LHCN-M2 (cell line): Measurements from ENCODE around the gene CISH. TPM values are rescaled to one million over a fixed set of nuclear protein-coding genes. Genes with fewer than 3 reads are reported as not detected.
A peak's percentile ranks its signal among the peaks of the same experiment; 100 is the strongest.

Experiments used
- DNase-seq: peaks from one replicate; pipeline ENCODE4 v3.0.0-alpha.2; 2012; ENCODE audit warnings: low read depth
- total RNA-seq: library from RNA; depleted of rRNA; stranded (reverse); fragments of >200 nt; gene quantifications from 2 replicates; pipeline ENCODE4 v1.2.3, GENCODE V29; 2014

CISH gene
- total RNA-seq, 1 experiment from 2014 or later = 1.6 TPM

DNA sequence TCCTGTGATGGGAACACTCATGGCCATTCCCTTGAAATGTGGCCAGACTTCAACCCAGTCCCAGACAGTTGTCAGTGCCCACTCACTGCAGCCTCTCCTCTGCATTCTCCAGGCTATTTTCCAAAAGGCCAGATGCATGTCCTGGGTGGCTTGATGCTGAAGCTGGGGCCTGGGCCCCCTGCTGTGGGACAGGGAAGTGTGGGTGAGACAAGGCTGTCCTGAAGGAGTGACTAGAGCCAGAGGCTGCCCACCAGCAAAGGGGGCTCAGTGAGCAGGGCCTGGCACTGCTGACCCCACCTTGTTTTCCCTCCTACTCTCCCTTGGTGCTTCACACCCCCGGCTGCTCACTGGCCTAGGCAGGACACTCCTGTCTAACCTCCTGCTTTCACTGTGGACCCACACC, 11.9 kb downstream of the CISH start:
- no peak for DNase-seq

DNA sequence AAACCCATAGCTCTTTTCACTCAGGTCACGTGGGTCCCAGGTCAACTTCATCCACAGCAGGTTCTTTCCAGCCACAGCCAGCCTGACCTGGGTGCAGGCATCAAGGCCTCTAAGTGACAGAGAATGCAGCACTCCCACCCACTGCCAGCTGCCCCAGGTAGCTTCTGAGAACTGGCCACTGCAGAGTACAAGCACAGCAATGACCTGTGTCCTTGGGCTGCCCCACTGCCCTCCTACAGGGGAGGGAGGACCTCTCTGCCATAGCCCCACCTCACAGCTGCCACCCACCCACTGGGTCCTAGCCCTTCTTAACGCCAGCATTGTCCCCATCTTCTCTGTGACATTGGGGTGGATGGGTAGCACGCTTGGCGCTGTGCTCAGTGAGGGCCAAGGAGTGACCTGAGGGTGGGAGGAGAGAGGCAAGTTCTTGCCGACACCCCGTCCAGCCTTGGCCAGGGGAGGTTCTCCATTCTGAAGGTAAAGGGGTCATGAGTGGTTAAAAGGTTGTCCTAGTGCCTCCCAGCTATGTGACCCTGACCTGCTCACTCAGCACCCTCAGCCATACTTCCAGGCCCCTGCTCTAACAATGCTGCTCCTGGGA, 12.4 kb downstream of the CISH start:
- no peak for DNase-seq

DNA sequence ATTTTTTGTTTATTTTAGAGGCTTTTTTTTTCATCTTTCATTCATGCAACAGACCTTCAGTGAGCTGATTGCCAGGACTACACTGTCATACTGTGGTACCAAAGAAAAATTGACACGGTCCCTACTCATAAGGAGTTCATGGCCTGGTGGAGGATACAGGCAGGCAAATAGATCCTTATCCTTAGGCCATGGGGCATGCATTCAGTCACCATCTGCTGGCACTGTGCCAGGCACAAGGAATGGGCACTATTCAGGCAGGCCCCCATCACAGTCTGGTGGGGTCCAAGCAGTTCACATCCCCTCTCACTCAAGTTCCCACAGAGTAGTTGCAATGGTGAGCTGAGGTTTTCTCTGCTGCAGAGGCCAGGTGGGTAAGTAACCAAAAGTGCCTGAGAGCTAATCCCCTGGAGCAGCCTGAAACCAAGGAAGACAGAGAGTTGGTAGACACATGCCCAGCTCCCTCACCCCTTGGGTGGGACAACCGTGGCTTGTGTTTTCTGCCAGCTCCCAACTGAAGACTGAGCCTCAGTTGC, 17.3 kb downstream of the CISH start:
- no peak for DNase-seq

DNA sequence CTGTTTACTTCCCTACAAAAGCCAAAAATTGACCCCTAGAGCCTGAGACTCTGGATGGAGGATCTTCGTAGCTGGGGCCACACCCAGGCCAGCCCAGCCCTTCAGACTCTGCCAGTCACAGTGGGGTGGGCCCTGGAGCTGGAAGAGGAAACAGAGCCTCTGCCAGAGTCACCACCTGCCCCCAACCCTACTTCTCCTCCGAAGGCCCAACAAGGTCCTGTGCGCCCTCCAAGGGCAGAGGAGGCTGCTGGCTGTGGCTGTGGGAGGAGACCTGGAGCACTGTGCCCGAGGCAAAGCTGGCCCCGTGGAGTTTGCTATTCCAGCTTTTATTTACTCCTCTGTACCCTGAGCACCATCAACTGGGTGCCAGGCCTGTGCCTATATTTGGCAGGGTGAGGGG, 19.0 kb downstream of the CISH start:
- DNase-seq = no peak

DNA sequence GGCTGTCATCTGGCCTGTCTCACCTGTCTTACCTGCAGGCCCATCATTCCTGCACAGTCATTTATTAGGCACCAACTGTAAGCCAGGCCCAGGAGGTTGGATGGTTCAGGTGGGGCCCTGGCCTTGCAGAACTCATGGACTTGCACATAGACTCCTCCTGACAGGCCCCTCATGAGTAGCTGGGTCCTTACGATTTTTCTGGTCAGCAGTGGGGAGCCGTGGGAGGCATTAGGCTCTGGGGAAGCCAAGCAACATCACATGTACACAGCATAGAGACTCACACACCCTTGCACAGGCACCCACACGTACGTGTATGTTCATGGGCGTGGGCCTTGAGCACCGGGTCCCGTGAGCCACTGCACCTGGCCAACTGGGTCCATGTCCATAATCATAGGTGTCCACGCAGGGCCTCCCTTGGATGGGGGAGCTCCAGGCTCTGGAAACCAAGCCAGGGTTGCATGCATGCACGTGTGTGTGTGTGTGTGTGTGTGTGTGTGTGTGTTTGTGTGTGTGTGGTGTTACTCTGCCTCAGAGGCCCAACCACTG, 20.3 kb downstream of the CISH start:
- DNase-seq = no peak

DNA sequence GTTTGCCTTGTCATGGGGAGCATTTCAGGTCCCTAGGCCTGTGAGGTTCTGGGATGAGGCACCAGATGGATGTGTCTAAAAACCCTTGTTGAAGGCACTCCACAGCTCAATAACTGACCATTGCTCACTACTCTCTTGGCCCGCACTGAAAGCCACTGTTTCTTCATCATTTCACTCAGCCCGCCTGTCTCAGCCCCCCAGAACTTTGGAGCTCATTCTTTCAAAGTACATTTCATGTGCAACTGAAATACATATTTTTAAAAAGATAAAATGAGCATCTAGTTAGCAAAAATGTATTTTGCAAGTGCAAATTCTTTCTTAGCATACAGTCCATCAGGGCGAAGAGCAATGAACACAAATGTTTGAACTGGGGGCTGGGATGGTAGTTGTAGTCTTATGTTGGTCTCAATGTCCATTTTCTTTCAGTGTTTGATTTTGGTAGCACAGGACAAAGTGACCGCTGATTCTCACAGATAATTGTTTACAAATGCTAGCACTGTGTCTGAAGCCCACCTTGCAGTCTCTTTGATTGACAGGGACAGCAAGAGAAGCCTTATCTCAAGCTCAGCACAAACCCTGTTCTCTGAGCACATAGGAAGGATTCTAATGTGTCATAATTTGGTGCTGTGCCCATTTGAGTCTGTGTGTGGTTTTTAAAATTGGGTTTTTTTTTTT, 22.7 kb downstream of the CISH start:
- peak; percentile 53 for DNase-seq

DNA sequence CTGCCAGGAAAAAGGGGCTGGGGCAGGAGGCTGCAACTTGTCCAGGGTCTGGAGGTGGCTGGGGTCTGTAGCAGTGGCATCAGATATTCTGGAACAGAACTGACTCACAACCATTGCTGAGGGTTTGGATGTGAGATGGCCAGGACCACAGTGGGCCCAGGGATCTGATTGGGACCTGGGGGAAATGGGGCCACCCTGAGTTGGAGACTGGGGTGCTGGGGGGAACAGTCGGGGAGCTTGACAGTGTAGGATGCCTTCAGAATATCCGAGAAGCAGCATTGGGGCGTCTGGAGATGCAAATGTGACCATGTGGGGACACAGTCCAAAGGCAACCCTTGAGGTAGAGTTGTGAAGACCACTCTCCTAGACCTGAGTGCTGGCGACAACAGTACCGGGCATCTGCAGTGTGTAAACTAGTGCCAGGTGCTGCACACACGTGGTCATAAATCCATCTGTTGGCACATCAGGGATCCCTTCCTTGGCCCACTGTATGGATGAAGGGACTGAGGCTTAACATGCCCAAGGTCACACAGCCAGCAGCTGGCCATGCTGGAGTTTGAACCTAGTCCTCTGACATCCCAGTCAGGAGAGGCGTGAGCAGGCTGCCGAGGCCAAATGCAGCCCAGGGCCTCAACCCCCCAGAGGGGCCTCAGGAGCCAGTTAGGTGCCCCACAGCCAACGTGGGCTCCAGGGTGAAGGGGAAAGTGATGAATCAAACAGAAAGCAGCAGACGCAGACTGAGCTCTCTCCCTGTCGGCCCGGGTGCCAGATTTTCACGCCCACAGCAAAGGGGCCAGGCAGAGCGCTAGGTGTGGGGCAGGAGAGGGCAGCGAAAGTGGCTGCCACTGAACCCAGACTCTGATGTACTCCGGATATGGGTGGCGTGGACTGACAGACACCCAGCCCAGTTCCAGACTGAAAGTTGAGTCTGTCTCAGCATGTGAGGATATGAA, 23.5 kb downstream of the CISH start:
- DNase-seq = no peak

DNA sequence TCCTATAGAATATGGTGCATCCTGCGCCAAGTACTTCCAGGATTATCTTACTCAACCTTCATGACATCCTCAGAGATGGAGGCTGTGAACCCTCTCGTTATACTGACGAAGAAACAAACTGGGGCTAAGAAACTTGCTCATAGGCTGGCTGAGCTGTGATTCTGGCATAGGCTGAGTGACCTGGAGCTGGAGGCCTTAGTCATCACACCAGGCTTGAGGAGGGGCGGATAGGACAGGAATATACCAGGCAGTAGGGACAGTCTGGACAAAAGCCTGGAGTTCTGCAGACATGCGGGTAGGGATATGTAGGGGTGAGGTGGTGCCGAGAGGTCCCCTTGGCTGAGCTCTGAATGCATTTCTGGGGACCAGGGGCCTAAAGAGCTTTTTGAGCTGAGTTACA, 24.2 kb downstream of the CISH start:
- DNase-seq = no peak

DNA sequence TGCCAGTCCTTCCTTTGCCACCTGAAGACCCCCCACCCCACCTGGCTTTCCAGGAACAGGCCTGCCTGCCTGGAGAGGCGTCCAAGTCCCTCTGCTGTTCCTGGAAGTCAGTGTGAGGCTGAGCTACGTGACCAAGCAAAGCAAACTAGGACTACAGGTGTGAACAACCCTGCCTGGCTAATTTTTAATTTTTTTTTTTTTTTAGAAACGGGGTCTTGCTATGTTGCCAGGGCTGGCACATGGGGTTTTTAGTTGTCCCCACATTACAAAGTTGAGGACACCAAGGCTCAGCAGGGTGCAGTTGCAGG, 24.9 kb downstream of the CISH start:
- DNase-seq = no peak

DNA sequence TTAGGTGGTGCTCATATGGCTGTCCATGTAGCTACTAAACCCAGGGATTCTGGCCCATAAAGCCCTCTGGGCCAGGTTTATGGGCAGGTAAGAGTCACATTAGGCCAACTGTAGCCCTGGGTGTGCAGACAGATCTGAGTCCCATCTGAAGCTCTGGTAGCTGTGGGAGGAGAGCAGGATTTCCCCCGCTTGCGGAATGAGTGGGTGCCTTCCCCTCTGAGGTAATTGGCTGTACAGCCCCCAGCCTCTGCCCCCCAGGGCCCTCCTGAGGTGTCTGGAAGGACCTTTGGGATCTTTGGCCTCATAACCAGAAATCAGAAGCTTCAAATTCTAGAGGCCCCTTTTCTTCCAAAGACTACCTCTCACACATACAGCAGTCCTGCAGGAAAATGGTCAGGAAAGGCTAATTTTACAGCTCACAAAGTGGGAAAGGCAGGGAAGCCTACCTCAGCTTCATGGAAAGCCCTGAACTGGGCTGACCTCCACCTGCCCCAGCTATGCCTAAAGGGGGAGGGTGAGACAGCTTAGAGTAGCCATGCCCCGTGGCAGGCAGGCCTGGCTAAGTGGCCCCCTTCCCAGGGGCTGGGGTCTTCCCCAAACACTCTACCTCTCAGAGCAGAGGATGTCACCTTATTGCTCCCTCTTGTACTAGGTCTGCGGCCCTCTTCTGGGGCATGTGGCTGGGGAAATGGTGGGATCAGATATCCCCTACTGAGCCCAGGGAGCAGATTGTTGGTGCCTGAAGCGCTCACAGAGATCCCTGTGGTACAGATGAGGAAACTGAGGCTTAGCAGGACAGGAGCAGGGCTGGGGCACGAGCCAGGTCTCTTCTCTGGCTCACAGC, 25.4 kb downstream of the CISH start:
- DNase-seq = no peak

DNA sequence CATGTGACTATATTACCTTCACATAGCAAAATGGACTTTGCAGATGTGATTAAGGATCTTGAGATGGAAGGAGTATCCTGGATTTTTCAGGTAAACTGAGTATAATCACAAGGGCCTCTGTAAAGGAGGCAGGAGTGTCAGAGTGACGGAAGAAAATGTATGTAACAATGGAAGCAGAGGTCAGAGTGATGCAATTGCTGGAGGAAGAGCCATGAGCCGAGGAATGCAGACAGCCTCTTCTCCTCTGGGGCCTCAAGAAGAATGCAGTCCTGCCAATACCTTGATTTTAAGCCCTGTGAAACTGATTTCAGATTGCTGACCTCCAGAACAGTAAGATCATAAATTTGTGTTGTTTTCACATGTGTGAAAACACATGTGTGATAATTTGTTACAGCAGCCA, 27.2 kb downstream of the CISH start:
- DNase-seq = no peak

DNA sequence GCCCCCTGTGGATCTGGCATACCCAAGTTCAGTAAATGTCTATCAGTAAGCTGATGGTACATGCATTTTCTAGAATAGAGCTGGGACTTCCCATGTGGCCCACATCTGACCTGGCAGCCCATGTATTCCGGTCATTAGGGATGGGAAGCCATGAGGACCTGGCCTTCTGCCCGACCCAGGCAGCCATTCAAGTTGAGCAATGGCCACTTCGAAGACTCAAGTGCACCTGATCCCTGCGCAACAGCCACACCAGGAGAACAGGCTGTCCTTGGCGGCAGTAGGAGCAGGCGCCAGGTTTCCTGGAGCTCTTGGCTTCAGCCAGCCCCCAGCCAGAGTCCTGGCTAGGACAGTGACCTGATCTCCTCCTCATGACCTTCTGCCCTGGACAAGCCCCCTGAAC, 27.7 kb downstream of the CISH start:
- no peak for DNase-seq

DNA sequence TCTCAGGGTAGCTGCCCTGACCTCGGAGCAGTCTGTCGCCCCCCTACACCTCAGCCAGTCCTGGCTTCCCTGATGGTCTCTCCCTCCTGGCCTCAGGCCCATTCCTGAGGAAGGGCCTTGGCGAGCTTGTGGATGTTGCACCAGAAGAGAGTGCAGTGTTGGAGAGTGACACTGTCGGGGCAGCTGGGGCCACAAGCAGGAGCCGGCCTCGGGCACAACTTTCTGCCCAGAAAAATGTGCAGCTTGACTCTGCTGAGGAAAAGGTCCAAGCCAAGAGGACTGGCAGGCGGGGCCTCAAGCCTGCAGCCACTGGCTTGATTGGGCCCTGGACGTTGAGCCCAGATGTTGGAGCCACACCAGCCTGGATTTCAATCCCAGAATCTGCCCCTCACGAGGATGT, 29.5 kb downstream of the CISH start:
- DNase-seq = no peak

DNA sequence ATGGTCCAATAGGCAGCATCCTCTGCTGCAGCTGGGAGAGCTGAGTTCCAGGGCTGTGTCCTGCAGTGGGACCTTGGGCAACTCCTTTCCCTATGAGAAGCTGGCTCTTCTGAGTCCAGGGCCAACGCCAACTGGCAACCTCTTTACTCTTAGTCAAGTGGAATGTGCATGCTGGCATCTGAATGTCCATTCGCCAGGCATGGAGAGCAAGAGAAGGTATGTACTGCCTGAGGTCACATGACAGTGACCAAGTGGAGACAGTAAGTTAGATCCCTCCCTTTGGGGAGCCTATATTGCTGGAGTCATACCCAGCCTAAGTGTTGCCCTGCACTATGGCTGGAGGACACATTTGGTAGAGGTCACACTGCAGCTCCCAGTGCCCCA, 30.1 kb downstream of the CISH start:
- DNase-seq = no peak

DNA sequence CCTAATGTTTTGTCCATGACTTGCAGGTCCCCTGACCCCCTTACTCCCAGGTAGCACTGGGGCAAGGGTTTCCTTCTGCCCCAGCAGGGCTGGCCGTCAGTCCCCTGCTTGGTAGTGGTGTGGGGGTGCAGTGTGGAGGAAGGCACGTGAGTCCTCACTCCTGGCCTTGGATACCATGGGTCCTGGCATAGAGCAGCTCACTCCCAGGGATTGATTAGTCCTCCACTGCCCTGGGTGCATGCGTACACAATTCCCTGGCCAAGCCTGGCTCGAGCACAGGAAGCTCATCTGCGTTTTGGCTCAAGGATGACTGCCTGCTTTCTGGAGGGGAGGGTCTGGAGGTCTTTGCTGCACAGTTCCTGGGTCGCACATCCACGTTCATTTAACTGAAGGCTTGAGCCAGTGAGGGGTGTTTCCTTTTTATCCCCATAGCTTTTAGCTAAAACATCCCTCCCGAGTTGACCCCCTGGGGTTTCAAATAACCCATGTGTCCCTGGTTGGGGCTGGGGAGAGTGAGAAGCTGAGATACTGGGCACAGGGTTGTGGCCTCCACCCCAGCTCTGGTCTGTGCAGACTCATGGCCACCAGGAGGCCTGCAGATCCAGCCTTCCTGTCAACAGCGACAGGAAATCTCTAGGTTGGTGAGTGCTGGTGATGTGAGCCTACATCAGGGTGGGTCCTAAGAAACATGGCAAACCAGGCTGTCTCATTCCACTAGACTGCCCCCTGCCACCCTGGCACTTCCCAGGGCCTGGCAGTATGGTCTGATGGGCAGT, 30.7 kb downstream of the CISH start:
- DNase-seq = no peak

DNA sequence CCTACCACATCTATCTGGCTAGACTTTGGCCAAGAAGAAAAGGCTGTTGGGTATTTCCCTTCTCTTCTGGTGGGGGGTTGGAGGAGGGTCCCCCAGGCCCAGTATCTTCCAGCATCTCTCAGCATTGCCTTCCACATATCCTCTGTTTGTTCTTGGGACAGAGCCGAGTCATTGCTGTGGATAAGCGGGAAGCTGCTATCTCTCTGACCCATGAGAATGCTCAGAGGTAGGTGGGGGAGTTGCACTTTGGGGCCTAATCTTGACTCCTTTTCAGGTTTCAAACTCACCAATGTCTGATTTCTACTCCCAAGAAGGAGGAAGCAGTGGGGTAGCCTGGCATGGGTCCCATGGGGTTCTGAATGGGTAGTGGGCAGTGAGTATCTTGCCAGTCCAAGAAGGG, 34.2 kb downstream of the CISH start:
- no peak for DNase-seq

DNA sequence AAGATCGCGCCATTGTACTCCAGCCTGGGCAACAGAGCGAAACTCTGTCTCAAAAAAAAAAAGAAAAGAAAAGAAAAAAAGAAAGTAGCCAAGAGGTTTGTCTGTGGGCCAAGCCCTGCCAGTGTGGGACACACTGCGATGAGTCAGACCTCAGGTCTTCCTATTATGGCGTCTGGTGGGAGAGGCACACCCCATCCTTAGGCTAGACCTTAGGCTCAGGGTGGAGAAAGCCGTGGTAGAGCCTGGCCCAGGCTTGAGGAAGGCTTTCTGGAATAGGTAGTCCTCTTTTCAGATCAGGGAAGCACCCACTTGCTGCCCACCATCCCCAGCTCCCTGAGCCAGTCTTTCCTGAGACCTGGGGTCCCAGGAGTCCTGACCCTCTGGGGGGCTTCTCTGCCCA, 36.2 kb downstream of the CISH start:
- no peak for DNase-seq

DNA sequence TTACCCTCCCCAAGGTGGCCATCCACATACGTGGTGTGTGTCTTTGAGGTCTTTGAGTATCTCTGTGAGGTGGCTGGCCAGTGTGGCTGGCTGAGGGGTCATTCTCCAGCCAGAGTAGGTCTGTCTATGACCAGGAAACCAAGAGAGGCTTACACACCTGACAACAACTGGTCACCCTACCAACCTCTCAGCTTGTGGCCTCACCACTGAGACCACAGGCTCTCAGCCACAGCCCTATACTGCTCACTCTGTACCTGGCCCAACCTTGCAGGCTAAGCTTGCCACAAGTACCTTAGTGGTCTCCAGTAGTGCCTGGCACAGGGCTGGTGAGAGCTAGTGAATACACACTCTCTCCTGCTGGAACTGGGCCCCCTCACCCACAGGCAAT, 37.1 kb downstream of the CISH start:
- DNase-seq = no peak

DNA sequence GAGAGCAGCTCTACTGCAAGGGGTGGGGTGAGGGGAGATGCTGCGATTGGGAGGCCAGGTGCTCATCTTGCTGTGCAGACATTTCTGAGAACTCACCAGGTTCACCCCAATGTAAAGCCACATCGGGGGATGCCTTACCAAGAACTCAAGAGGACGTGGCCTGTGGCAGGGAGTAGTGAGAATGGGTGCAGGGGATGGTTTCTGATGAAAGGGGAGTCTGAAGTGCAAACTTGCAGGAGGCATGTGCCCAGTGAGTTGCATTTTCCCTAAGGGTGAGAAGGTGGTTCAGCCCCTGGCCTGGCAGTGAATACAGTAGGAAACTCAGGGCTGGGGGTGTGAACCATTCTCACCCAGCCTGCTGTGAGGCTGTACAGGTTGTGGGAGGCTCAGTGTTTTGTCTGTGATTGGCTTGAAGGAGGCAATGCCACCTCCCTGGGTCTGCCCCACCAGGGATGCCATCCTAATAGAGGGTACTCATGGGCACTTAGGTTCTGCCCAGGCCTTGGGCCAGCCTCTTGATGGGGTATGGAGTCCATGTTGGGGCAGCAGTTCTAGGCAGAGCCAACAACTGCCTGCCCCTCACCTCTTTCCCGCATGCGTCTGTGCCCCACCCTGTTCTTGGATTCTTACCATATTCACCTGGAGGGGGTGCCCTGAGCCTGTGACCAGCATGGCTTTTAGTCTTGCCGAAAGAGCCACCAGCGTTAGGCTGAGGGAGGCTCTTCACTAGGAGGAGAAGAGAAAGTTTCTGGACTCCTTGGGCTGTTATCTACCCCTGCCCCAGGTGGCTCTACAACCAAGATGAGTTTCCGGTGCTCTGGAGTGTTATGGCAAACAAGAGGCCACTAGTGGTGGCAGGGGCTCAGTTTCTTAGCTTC, 37.8 kb downstream of the CISH start:
- no peak for DNase-seq
